Uterus (tissue), 2 donors: ENCODE measurements around the gene WWC1.

Experiments
- POLR2A ChIP-seq, 2 donors: fragments of 450-650 bp; IDR thresholded peaks; one replicate each; pipeline ENCODE4 v1.6.1; 2016; ENCODE audit warnings: antibody characterized with exemption in 2 of 2, mild to moderate bottlenecking in 1 of 2, moderate library complexity in 1 of 2
- TF ChIP-seq, protein P1 (sequence below), 4 experiments: fragments of 200-600 bp in 2 of 4; fragments of 450-650 bp in 2 of 4; sonication (generic) in 2 of 4; IDR thresholded peaks; one replicate each; pipeline ENCODE4 v1.5.1; 2016 to 2019; ENCODE audit warnings: antibody characterized with exemption in 4 of 4, mild to moderate bottlenecking in 2 of 4, moderate library complexity in 1 of 4

- no peak for TF ChIP-seq POLR2A (IDR thresholded peaks at IDR 0.05)
- TF ChIP-seq, protein P1, sequence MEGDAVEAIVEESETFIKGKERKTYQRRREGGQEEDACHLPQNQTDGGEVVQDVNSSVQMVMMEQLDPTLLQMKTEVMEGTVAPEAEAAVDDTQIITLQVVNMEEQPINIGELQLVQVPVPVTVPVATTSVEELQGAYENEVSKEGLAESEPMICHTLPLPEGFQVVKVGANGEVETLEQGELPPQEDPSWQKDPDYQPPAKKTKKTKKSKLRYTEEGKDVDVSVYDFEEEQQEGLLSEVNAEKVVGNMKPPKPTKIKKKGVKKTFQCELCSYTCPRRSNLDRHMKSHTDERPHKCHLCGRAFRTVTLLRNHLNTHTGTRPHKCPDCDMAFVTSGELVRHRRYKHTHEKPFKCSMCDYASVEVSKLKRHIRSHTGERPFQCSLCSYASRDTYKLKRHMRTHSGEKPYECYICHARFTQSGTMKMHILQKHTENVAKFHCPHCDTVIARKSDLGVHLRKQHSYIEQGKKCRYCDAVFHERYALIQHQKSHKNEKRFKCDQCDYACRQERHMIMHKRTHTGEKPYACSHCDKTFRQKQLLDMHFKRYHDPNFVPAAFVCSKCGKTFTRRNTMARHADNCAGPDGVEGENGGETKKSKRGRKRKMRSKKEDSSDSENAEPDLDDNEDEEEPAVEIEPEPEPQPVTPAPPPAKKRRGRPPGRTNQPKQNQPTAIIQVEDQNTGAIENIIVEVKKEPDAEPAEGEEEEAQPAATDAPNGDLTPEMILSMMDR (IDR thresholded peaks at IDR 0.05), result no peak
Measured at GRCh38 chr5:168460606-168461005, 169.2 kb downstream of the WWC1 start.
